Measurements from ENCODE around the gene MPV17. TPM values are rescaled to one million over a fixed set of nuclear protein-coding genes. Genes with fewer than 3 reads are reported as not detected.
"Not testable (repeated sequence)": the region's sequence is repeated elsewhere in the genome, so short reads cannot be mapped to it uniquely, and the experiment has no call there.

MPV17 gene
- polyA plus RNA-seq, 3 donors, result 70.9 to 85.0 (median 77.1) TPM

- DNase-seq (ENCODE audit: low read depth in 3 of 3, low spot score in 2 of 3), result no peak
These were observed 844 bp upstream of the MPV17 start for GRCh38 chr2:27323596-27324285.

GRCh38 chr2:27322301-27322765 lies 564 bp downstream of the MPV17 start:
- no peak for DNase-seq (ENCODE audit: low read depth in 3 of 3, low spot score in 2 of 3)

- no peak for DNase-seq (ENCODE audit: low read depth in 3 of 3, low spot score in 2 of 3)
These were observed 1.8 kb downstream of the MPV17 start for GRCh38 chr2:27320958-27321543.

- DNase-seq (ENCODE audit: low read depth in 3 of 3, low spot score in 2 of 3), result not testable (repeated sequence)
These were observed 3.1 kb downstream of the MPV17 start for GRCh38 chr2:27319839-27320238.

GRCh38 chr2:27316655-27317412 lies 6.1 kb downstream of the MPV17 start:
- DNase-seq (ENCODE audit: low read depth in 3 of 3, low spot score in 2 of 3), result no peak

GRCh38 chr2:27315122-27315521 lies 7.8 kb downstream of the MPV17 start:
- no peak for DNase-seq (ENCODE audit: low read depth in 3 of 3, low spot score in 2 of 3)

- no peak for DNase-seq (ENCODE audit: low read depth in 3 of 3, low spot score in 2 of 3)
These were observed 8.2 kb downstream of the MPV17 start for GRCh38 chr2:27314709-27315108.

GRCh38 chr2:27313882-27314645 lies 8.8 kb downstream of the MPV17 start:
- DNase-seq (ENCODE audit: low read depth in 3 of 3, low spot score in 2 of 3), result no peak

- no peak for DNase-seq (ENCODE audit: low read depth in 3 of 3, low spot score in 2 of 3)
These were observed 10.7 kb downstream of the MPV17 start for GRCh38 chr2:27312152-27312551.

GRCh38 chr2:27309651-27310050 lies 13.2 kb downstream of the MPV17 start:
- no peak for DNase-seq (ENCODE audit: low read depth in 3 of 3, low spot score in 2 of 3)

GRCh38 chr2:27308359-27308881 lies 14.5 kb downstream of the MPV17 start, which contains the start of gene UCN:
TSS of gene UCN (minus strand) at chr2:27308445. CDS start at chr2:27307895, 550 bp downstream.
- peak in 2 of 3 donors; percentile 56 to 68 for DNase-seq (ENCODE audit: low read depth in 3 of 3, low spot score in 2 of 3)

- no peak for DNase-seq (ENCODE audit: low read depth in 3 of 3, low spot score in 2 of 3)
These were observed 15.1 kb downstream of the MPV17 start for GRCh38 chr2:27307545-27308358.

GRCh38 chr2:27307287-27307544 lies 15.7 kb downstream of the MPV17 start:
- DNase-seq (ENCODE audit: low read depth in 3 of 3, low spot score in 2 of 3), result no peak

- no peak for DNase-seq (ENCODE audit: low read depth in 3 of 3, low spot score in 2 of 3)
These were observed 16.2 kb downstream of the MPV17 start for GRCh38 chr2:27306573-27307286.

GRCh38 chr2:27306136-27306535 lies 16.8 kb downstream of the MPV17 start:
- no peak for DNase-seq (ENCODE audit: low read depth in 3 of 3, low spot score in 2 of 3)

- no peak for DNase-seq (ENCODE audit: low read depth in 3 of 3, low spot score in 2 of 3)
These were observed 17.4 kb downstream of the MPV17 start for GRCh38 chr2:27305516-27305915.

- no peak for DNase-seq (ENCODE audit: low read depth in 3 of 3, low spot score in 2 of 3)
These were observed 18.2 kb downstream of the MPV17 start for GRCh38 chr2:27304488-27305240.
